LNCaP clone FGC (cell line): ENCODE results near the gene TTC36.
A peak's percentile ranks its signal among the peaks of the same experiment; 100 is the strongest.

Experiments used
- DNase-seq: peaks from one replicate; pipeline ENCODE4 v3.0.0-alpha.2; 2011; ENCODE audit warnings: low read depth
- H3K4me3 ChIP-seq: 2 replicates; pipeline ENCODE4 v1.5.1; 2011; ENCODE audit warnings: mild to moderate bottlenecking, low read depth, low read length, control low read depth
- CTCF ChIP-seq: IDR thresholded peaks from 2 replicates; pipeline ENCODE4 v1.5.1; 2012; ENCODE audit warnings: mild to moderate bottlenecking; ENCODE audit not compliant: control insufficient read depth, insufficient read depth; ENCODE audit errors: extremely low read depth

The TTC36 gene

GRCh38 chr11:118532091-118532490 lies 4.8 kb downstream of the TTC36 start:
- TF ChIP-seq CTCF = no peak
- no peak for DNase-seq
- H3K4me3 ChIP-seq = peak overlapping the region; percentile 68

GRCh38 chr11:118532852-118533768 lies 5.8 kb downstream of the TTC36 start:
- DNase-seq = no peak
- H3K4me3 ChIP-seq = no peak overlapping the region
- no peak for TF ChIP-seq CTCF

- DNase-seq = no peak
- TF ChIP-seq CTCF = no peak
- H3K4me3 ChIP-seq = no peak overlapping the region
Measured at GRCh38 chr11:118533769-118534729, 6.8 kb downstream of the TTC36 start.

- no peak for TF ChIP-seq CTCF
- no peak for DNase-seq
- H3K4me3 ChIP-seq = no peak overlapping the region
Measured at GRCh38 chr11:118535261-118535660, 8.0 kb downstream of the TTC36 start.

GRCh38 chr11:118536726-118537125 lies 9.5 kb downstream of the TTC36 start:
- DNase-seq = no peak
- TF ChIP-seq CTCF = no peak
- no peak overlapping the region for H3K4me3 ChIP-seq

GRCh38 chr11:118537409-118537980 lies 10.2 kb downstream of the TTC36 start:
- H3K4me3 ChIP-seq = no peak overlapping the region
- DNase-seq = no peak
- no peak for TF ChIP-seq CTCF
